Activated naive CD8-positive, alpha-beta T cell (primary cell): Measurements from ENCODE around the gene ATG9A.
A peak's percentile ranks its signal among the peaks of the same experiment; 100 is the strongest.

Source experiments
- H3K27ac Mint-ChIP-seq: one replicate; pipeline ENCODE4 v1.8.0; 2021; ENCODE audit warnings: mixed read lengths
- H3K27me3 Mint-ChIP-seq: one replicate; pipeline ENCODE4 v1.8.0; 2021; ENCODE audit warnings: mixed read lengths
- H3K36me3 Mint-ChIP-seq: one replicate; pipeline ENCODE4 v1.8.0; 2021; ENCODE audit warnings: mixed read lengths
- H3K4me1 Mint-ChIP-seq: one replicate; pipeline ENCODE4 v1.8.0; 2021; ENCODE audit warnings: low read depth, mixed read lengths
- H3K4me3 Mint-ChIP-seq: one replicate; pipeline ENCODE4 v1.8.0; 2021; ENCODE audit warnings: mild to moderate bottlenecking, mixed read lengths
- H3K9me3 Mint-ChIP-seq: one replicate; pipeline ENCODE4 v1.8.0; 2021; ENCODE audit warnings: low read depth, mixed read lengths

Gene ATG9A

GRCh38 chr2:219173176-219173575 is 56.3 kb downstream of the ATG9A start:
- Mint-ChIP-seq H3K4me3 (no peak overlapping the region), H3K27me3 (no peaks in the 10 kb centered on the region), H3K27ac (peak overlapping the region; percentile 34), H3K36me3 (peaks cover 6% of the 10 kb centered on the region), H3K9me3 (no peaks in the 10 kb centered on the region), H3K4me1 (peaks cover 36% of the 10 kb centered on the region)

- Mint-ChIP-seq H3K4me3 (no peak overlapping the region), H3K27ac (no peak overlapping the region), H3K9me3 (no peaks in the 10 kb centered on the region), H3K4me1 (peaks cover 34% of the 10 kb centered on the region), H3K36me3 (peaks cover 6% of the 10 kb centered on the region), H3K27me3 (no peaks in the 10 kb centered on the region)
Measured at GRCh38 chr2:219172231-219173154, 56.9 kb downstream of the ATG9A start.

- H3K36me3 Mint-ChIP-seq, result peaks cover 6% of the 10 kb centered on the region
- H3K27ac Mint-ChIP-seq, result peak overlapping the region; percentile 28
- H3K9me3 Mint-ChIP-seq, result no peaks in the 10 kb centered on the region
- no peaks in the 10 kb centered on the region for H3K27me3 Mint-ChIP-seq
- peaks cover 30% of the 10 kb centered on the region for H3K4me1 Mint-ChIP-seq
- H3K4me3 Mint-ChIP-seq, result no peak overlapping the region
Measured at GRCh38 chr2:219171231-219171651, 58.2 kb downstream of the ATG9A start.

- Mint-ChIP-seq H3K4me3 (no peak within 1 kb of the TSS), H3K27ac (no peak within 1 kb of the TSS), H3K27me3 (no peaks in the 10 kb centered on the region), H3K4me1 (peaks cover 22% of the 10 kb centered on the region), H3K9me3 (no peaks in the 10 kb centered on the region), H3K36me3 (peaks cover 6% of the 10 kb centered on the region)
Measured at GRCh38 chr2:219169930-219170654, 59.3 kb downstream of the ATG9A start, which contains the start of gene SLC23A3. SLC23A3 (minus strand) TSS chr2:219170029; CDS start chr2:219169984, 45 bp downstream.
